HCT116 (cell line): ENCODE measurements around the gene AUTS2.

ENCODE experiments used
- CEBPB ChIP-seq: IDR thresholded peaks from 2 replicates; pipeline ENCODE4 v1.6.1; 2012; ENCODE audit warnings: low read depth
- EGR1 ChIP-seq: IDR thresholded peaks from 2 replicates; pipeline ENCODE4 v1.6.1; 2012; ENCODE audit warnings: low read depth
- ELF1 ChIP-seq: IDR thresholded peaks from 2 replicates; pipeline ENCODE4 v1.6.1; 2012; ENCODE audit warnings: low read depth, borderline replicate concordance
- EZH2 ChIP-seq: fragments of 200-600 bp; sonication (generic); IDR thresholded peaks from 2 replicates; pipeline ENCODE4 v1.6.1; 2017; ENCODE audit warnings: antibody characterized with exemption, mixed run types
- EZH2phosphoT487 ChIP-seq: fragments of 200-600 bp; IDR thresholded peaks from 2 replicates; pipeline ENCODE4 v1.6.1; 2018; ENCODE audit warnings: antibody characterized with exemption, borderline replicate concordance
- POLR2A ChIP-seq: IDR thresholded peaks from 2 replicates; pipeline ENCODE4 v1.7.0; 2011; ENCODE audit warnings: borderline replicate concordance; ENCODE audit not compliant: insufficient read depth, insufficient read length; ENCODE audit errors: extremely low read depth
- SP1 ChIP-seq: IDR thresholded peaks from 2 replicates; pipeline ENCODE4 v1.6.1; 2012; ENCODE audit warnings: low read depth
- YY1 ChIP-seq: IDR thresholded peaks from 2 replicates; pipeline ENCODE4 v1.6.1; 2011; ENCODE audit warnings: low read length, low read depth, moderate library complexity, mild to moderate bottlenecking; ENCODE audit not compliant: insufficient replicate concordance; ENCODE audit errors: extremely low read depth
- ZNF274 ChIP-seq: fragments of 200-500 bp; sonication (Bioruptor generic); IDR thresholded peaks from 2 replicates; pipeline ENCODE4 v1.6.1; 2014; ENCODE audit warnings: mild to moderate bottlenecking, low read depth, low read length, inconsistent platforms
- TF ChIP-seq, protein P1 (sequence below), 3 experiments: fragments of 200-600 bp in 1 of 3; sonication (generic) in 1 of 3; IDR thresholded peaks in 2 of 3; conservative IDR thresholded peaks in 1 of 3; 2 replicates each; pipeline ENCODE4 v1.5.1; 2012 to 2017; ENCODE audit warnings: low read depth in 2 of 3, low read length in 2 of 3, antibody characterized with exemption in 1 of 3, borderline replicate concordance in 1 of 3, control low read depth in 1 of 3, mild to moderate bottlenecking in 1 of 3, mixed read lengths in 1 of 3, mixed run types in 1 of 3, moderate library complexity in 1 of 3; ENCODE audit not compliant: insufficient read depth in 1 of 3
- TF ChIP-seq, protein P2 (sequence below): IDR thresholded peaks from 2 replicates; pipeline ENCODE4 v1.6.1; 2012
- TF ChIP-seq, protein P3 (sequence below): IDR thresholded peaks from 2 replicates; pipeline ENCODE4 v1.6.1; 2012; ENCODE audit warnings: low read depth
- TF ChIP-seq, protein P4 (sequence below): IDR thresholded peaks from 2 replicates; pipeline ENCODE4 v1.6.1; 2011; ENCODE audit warnings: mild to moderate bottlenecking, low read length, moderate library complexity; ENCODE audit not compliant: insufficient replicate concordance; ENCODE audit errors: extremely low read depth

DNA sequence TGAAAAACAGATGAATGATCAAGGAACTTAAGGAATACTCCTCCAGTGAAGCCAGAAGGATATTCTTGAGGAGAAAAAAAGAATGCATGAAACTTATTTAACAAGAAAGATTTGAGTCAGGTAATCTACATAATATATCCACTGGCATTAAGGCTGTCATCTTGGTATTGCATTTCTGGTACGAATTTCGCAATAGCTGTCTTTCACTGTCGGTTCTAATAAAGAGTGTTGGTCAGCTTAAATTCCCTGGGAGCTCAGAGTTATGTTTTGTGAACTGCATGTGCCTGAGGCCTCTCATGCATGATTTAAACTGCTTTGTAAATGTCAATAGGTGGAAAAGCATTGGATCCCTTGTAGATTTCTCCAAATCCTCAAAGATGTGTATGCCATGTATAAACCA lies 968.4 kb downstream of the AUTS2 start:
- TF ChIP-seq EZH2, result no peak
- no peak for TF ChIP-seq EGR1
- no peak for TF ChIP-seq ZNF274
- TF ChIP-seq, protein P1, sequence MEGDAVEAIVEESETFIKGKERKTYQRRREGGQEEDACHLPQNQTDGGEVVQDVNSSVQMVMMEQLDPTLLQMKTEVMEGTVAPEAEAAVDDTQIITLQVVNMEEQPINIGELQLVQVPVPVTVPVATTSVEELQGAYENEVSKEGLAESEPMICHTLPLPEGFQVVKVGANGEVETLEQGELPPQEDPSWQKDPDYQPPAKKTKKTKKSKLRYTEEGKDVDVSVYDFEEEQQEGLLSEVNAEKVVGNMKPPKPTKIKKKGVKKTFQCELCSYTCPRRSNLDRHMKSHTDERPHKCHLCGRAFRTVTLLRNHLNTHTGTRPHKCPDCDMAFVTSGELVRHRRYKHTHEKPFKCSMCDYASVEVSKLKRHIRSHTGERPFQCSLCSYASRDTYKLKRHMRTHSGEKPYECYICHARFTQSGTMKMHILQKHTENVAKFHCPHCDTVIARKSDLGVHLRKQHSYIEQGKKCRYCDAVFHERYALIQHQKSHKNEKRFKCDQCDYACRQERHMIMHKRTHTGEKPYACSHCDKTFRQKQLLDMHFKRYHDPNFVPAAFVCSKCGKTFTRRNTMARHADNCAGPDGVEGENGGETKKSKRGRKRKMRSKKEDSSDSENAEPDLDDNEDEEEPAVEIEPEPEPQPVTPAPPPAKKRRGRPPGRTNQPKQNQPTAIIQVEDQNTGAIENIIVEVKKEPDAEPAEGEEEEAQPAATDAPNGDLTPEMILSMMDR (IDR thresholded peaks at IDR 0.05 in 2 of 3, conservative IDR thresholded peaks at IDR 0.05 in 1 of 3; ENCODE audit: borderline replicate concordance in 1 of 3, insufficient read depth in 1 of 3, low read depth in 2 of 3, low read length in 2 of 3), result no peak
- TF ChIP-seq POLR2A, result no peak
- TF ChIP-seq, protein P2, sequence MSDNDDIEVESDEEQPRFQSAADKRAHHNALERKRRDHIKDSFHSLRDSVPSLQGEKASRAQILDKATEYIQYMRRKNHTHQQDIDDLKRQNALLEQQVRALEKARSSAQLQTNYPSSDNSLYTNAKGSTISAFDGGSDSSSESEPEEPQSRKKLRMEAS, result no peak
- no peak for TF ChIP-seq EZH2phosphoT487
- TF ChIP-seq YY1, result no peak
- no peak for TF ChIP-seq ELF1
- TF ChIP-seq, protein P3, sequence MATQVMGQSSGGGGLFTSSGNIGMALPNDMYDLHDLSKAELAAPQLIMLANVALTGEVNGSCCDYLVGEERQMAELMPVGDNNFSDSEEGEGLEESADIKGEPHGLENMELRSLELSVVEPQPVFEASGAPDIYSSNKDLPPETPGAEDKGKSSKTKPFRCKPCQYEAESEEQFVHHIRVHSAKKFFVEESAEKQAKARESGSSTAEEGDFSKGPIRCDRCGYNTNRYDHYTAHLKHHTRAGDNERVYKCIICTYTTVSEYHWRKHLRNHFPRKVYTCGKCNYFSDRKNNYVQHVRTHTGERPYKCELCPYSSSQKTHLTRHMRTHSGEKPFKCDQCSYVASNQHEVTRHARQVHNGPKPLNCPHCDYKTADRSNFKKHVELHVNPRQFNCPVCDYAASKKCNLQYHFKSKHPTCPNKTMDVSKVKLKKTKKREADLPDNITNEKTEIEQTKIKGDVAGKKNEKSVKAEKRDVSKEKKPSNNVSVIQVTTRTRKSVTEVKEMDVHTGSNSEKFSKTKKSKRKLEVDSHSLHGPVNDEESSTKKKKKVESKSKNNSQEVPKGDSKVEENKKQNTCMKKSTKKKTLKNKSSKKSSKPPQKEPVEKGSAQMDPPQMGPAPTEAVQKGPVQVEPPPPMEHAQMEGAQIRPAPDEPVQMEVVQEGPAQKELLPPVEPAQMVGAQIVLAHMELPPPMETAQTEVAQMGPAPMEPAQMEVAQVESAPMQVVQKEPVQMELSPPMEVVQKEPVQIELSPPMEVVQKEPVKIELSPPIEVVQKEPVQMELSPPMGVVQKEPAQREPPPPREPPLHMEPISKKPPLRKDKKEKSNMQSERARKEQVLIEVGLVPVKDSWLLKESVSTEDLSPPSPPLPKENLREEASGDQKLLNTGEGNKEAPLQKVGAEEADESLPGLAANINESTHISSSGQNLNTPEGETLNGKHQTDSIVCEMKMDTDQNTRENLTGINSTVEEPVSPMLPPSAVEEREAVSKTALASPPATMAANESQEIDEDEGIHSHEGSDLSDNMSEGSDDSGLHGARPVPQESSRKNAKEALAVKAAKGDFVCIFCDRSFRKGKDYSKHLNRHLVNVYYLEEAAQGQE, result no peak
- no peak for TF ChIP-seq CEBPB
- TF ChIP-seq, protein P4, sequence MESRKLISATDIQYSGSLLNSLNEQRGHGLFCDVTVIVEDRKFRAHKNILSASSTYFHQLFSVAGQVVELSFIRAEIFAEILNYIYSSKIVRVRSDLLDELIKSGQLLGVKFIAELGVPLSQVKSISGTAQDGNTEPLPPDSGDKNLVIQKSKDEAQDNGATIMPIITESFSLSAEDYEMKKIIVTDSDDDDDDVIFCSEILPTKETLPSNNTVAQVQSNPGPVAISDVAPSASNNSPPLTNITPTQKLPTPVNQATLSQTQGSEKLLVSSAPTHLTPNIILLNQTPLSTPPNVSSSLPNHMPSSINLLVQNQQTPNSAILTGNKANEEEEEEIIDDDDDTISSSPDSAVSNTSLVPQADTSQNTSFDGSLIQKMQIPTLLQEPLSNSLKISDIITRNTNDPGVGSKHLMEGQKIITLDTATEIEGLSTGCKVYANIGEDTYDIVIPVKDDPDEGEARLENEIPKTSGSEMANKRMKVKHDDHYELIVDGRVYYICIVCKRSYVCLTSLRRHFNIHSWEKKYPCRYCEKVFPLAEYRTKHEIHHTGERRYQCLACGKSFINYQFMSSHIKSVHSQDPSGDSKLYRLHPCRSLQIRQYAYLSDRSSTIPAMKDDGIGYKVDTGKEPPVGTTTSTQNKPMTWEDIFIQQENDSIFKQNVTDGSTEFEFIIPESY, result no peak
- TF ChIP-seq SP1, result no peak
